Stimulated activated CD4-positive, alpha-beta T cell treated with anti-CD3 and anti-CD28 coated beads, Interleukin-4, amount 100 ng/mL, for 1 hour (primary cell): ENCODE data around the gene IVD.

Experiments used
- DNase-seq: peaks from one replicate; pipeline ENCODE4 v3.0.0-alpha.2; 2020

Gene IVD

DNA sequence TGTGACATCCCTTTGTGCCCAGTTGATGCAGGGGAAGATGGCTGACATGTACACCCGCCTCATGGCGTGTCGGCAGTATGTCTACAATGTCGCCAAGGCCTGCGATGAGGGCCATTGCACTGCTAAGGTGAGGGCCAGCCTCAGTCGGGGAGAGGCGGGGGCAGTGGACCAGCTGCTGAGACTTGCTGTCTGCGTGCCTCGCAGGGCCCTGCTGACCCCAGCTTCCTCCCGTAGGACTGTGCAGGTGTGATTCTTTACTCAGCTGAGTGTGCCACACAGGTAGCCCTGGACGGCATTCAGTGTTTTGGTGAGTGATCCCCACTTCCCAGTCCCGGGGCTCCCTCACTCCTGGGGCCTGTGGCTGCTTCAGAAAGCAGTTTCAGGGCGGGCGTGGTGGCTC, 10.5 kb downstream of the IVD start:
- DNase-seq: no peak

DNA sequence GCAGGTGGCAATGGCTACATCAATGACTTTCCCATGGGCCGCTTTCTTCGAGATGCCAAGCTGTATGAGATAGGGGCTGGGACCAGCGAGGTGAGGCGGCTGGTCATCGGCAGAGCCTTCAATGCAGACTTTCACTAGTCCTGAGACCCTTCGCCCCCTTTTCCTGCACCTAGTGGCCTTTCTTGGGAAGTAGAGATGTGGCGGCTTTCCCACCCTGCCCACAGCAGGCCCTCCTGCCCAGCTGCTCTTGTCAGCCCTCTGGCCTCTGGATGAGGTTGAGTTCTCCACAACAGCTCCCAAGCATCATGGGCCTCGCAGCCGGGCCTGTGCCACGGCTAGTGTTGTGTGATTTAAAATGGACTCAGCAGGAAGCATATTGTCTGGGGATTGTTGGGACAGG, 12.5 kb downstream of the IVD start:
- no peak for DNase-seq

DNA sequence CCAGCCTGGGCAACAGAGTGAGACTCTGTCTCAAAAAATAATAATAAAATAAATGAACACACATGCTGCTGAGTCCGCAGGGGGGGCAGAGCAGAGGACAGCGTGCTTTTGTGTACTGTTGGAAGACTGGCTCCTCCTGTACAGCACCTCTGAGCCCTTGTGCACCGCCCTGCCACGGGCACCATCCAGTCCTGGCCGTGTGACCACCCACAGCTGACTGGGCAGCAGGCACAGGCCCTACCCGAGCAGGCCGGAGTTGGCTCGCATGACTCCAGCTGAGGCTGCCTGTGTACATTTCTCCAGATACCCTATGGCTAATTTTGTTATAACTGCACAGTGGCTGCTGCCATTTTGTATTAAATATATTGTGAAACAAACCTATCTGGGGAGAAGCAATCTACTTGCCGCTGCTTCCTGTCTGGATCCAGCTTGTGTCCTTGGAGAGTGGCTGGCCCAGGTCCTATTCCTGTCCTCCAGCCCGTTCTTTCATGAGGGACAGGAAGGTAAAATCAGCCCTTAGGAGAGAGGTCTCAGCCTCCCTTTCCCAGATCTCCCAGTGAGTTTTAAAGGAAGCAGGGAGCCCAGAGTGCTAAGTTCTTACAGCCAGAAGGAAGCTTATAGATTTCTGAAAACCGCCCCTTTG, 14.6 kb downstream of the IVD start:
- DNase-seq: no peak

DNA sequence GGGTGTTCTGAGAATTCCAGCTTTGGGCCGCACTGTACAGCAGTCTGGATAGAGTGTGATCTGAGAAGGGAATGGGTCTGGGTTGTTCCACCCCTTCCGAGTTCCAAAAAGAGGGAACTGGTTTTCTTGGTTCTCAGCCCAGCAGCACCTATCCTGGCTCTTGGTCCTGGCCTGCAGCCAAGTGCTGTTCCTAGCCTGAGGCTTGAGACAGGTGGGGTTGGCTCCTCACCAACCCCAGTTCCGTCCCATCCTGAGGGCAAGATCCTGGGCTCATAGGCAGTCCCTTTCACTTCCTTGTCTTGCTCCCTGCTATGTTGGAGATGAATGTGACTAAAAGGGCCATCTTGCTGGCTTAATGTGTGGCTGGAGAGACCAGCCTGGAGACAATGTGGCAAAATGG, 15.2 kb downstream of the IVD start:
- DNase-seq: no peak

DNA sequence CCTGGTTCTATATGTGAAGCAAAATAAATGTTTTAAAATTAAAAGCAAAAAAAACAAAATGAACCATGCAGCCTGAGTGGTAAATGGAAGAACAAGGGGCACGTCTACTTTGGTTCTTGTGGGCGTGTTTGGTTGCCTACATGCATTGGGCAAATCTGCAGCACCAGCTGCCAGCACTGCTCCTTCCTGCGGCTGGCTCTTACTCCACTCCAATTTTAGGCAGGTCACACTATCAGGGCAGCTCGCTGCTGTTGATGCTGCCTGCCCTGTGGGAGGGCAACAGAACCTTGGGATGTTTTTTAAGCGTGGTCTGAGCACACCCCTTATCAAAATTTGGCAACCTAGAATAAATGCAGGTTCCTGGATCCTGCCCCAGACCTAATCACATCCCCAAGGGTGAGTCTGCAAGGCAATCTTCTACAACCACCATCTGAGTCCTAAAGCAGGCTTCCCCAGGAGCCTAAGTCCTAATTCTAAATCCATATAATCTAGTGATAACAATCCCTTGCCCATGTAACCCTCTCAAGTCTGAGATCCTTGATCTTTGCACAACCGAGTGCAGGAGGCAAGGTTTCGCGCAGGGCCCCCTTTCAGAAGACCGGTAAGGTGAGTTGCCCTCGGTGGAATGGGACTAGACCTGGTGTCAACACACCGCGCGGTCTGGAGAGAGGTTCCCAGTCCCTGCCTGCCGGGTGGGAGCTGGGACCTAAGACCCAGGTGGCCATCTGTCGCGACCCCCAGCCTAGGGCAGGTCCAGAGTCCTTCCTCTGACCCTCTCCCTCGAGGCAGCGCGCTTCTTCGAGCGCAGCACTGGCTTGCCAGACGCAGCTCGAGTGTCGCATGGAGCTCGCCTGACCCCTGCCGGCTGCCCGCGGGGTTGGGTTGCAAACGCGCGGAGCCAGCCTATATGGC, 15.9 kb downstream of the IVD start:
- DNase-seq: peak; percentile 86

DNA sequence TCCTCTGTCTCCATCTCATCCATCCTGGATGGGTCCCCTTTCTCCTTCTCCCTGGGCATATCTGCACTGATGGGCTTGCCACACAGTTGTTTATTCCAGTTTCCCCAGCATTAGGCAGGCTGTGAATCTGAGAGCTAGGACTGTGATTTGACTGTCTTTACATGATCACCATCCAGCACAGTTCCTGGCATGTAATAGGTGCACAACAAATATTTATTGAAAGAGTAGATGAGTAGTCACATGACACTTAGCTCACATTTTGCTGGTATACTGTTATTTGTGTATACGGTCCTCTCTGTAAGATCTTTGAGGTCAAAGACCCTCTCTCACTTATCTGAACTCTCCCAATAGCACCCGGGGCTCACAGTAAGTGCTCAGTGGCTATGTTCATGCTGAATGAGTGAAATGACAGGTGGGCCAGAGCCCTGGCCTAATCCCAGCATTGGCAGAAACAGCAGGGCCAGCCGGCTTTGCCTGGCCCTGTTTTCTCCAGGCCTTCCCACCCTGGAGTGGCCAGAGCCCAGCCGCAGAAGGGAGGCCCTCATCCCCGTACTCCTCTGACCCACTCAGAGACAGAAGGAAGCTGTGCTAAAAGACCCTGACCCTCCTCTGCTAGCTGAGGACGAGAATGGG, 19.0 kb downstream of the IVD start:
- no peak for DNase-seq

DNA sequence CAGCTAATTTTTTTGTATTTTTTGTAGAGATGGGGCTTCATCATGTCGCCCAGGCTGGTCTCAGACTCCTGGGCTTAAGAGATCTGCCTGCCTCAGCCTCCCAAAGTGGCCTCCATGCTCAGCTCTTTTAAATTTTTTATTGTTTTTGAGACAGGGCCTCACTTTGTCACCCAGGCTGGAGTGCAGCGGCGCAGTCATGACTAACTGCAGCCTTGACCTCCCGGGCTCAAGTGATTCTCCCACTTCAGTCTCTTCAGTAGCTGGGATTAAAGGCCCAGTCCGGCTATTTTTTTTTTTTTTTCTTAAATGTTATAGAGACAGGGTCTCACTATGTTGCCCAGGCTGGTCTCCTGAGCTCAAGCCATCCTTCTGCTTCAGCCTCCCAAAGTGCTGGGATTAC, 20.1 kb downstream of the IVD start:
- no peak for DNase-seq

DNA sequence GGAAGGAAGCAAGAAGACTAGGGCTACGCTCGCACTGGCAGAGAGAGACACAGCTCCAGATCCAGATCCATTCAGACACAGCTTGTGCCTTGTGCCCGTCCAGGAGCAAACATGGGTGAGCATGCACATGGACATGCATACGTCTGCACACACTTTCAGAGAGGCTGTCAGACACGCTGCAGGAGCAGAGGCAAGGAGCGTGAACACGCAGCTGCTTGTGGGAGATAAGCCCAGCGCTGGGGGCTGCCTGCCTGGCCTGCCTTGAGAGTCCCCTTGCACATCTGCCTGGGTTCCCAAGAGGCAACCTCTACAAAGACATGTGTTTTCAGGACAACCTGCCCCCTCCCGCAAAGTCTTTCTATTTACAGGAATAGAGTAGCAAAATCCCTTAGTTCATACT, 21.6 kb downstream of the IVD start:
- no peak for DNase-seq

DNA sequence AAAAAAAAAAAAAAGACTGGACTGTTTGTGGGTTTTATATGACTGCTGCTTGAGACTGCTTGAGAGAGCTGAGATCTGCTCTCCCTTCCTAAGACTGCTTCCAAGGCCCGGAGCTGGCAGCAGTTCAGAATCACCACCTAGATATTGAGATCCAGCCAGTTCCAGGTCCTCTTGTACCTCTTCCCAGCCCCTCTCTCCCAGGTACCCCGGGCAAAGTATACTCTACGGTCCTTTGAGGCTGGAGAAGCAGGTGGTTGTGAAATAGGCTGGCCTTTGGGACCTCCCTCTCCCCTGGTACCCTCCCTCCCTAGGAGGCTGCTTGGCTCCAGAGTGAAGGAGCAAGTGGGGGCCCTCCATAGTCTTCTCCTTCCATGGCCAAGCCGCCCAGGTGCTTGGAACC, 22.6 kb downstream of the IVD start:
- no peak for DNase-seq

DNA sequence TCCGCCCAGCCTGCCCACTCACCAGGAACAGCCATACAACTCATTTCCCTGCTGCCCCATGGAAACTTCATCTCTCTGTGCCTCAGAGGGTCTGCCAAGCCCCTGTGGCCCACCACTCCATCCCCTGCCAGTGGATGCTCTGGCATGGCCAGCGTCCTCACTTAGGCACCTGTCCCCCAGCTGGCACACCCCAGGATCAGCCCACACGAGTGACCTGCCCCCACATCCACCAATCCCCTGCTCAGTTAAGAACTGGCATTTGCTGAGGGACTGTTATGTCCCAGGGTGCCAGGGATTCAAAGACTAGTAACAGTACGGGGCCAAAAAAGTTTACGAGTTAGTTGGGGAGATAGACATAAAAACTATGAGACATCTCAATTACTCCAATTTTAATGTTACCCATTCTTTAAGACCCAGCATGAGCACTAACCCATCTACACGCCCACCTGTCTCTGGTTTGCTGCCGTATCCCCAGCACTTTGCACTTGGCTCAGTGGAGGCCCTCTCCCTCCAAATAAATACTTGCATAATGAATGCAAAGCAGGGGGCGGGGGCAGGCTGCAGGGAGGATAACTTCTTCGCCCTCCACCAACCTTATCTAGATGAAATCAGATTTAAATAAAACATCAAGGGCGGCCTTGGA, 23.6 kb downstream of the IVD start:
- DNase-seq: no peak

DNA sequence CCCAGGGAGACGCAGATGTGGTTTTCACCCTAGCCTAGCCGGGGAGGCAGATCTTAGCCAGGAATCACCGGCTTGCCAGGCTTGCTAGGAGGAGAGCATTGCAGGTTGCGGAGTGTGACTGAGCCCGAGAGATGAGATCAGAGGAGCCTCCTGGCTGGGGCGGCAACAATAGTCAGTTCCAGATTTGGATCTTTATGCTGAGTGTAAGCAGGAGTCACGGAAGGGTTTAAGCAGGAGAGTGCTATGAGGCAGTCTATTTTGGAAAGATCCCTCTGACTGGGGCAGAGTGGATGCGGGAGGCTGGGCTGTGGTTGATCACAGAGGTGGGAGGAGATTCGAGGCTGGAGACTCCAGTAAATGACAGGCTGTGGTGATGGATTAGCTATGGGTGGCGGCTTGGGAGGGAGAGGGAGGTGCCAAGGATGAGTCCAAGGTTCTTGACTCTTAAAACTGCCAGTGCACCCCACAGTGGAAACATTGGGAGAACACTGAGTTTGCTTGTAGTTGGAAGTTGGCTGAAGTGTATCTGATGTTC, 24.7 kb downstream of the IVD start:
- no peak for DNase-seq

DNA sequence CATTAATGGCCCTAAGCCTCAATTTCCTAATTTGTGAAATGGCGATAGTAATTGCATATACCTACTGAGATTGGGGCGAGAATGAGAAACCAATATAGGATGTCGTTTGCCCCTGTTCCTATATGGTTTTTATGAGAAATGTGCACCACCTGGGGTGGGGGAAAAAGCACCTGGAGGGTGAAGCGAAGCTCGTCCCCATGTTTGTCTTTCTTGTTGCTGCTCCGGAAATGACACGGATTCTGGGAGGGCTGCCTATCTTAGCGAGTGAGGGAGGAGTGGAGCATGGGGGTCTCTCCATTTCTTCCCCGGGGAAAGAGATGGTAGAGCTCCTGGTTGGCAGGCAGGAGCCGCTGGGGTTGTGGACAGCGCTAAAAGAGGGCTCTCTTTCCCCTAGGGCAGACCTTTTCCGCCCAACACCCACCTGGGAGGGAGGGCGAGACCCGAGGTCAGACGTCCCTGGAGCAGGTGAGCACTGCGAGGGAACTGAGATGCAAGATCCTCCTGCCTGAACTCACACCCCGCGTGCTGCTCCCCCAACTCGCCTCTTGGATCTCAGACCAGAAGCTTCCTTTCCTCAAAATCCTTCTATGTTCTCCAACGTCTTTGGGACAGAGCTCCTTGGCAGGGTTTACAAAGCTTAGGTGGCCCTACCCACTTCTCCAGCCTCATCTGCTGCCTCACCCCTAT, 29.6 kb downstream of the IVD start:
- DNase-seq: no peak

DNA sequence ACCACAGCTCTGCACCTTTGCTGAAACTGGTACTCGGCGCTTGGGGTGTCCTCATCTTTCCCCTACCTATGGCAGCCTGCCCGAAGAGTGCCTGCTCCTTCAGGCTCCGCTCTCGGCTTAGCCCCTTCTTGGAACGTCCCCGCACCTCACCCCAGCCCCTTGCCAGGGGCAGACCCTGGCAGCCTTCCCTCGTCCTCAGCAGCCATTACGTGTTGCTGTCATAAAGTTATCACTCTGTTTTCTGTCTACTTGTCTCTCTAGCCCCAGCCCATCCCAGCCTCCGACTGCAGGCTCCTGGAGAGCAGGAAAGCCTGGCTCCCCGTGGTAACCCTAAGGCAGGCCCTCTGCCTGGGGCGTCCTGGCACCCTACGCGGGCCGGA, 30.1 kb downstream of the IVD start:
- no peak for DNase-seq

DNA sequence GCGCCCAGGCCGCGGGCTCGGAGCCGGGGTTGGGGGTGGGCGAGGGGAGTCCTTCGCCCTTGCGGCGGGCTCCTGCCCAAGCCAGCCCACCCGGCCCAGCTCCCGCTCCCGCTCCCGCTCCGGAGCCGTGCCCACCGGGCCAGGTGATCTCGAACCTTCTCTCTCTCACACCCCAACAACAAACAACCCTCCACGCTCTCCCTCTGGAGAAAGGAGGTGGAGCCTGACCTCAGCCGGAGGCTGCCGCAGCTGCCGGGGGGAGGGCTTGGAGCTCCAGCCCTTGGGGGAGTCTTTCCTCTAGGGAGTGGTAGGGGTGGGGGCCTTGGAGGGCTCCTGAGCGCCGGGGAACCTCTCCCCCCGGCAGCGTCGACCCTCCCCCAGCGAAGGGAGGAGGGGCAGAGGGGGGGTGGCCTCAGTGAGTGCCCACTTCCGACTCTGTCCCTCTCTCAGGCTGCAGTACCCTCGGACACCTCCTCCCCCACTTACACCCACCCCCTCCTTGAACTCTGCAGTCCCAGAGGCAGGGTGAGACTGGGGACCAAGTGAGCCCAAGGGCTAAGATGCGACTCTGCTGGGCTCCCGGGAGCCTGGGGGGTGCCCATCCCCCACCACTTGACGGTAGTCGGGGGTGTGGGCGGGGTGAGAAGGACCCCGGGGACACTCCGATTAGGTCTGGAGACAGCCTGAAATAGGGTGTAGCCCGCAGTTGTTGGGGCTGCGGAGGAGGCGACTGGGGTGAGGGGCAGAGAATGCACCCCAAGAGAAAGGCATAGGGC, 30.7 kb downstream of the IVD start:
- DNase-seq: no peak

DNA sequence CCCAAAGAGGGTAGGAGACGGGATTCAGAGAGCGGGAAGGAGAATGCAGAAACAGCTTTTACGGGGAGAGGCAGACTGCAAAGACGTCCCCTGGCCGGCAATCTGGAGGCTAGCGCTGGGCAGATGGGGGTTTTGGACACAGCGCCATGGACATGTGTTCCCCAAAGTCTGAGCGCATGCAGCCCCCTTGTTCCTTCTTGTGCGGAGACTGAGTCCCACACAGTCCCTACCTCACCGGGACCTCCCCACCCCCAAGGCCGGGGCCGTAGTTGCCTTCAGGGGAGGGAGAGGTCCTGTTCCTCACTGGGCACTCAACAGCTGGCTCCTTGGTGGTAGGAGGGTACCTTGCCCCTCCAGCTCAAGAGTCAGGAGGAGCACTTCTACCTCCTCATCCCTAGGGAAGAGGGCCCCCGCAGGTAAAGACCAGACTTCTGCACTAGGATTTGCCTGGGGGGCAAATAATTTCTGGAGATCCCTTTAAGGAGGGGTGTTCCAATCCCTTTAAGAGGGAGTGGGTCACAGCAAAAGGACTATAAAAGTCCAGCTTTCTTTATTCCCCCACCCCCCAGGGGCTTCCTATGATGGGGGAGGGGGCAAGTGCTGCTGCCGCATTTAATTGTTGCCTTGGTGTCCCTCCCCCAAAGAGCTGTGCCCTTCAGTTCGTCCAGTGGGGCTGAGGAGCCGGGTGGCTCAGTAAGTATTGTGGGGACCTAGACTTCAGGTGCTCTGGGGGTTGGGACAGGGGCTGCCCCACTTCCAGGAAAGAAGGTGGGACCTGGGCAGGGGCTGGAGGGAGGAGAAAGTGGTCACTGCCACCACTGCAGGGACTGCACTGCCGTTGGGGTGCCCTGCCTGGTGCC, 31.5 kb downstream of the IVD start:
- DNase-seq: no peak

DNA sequence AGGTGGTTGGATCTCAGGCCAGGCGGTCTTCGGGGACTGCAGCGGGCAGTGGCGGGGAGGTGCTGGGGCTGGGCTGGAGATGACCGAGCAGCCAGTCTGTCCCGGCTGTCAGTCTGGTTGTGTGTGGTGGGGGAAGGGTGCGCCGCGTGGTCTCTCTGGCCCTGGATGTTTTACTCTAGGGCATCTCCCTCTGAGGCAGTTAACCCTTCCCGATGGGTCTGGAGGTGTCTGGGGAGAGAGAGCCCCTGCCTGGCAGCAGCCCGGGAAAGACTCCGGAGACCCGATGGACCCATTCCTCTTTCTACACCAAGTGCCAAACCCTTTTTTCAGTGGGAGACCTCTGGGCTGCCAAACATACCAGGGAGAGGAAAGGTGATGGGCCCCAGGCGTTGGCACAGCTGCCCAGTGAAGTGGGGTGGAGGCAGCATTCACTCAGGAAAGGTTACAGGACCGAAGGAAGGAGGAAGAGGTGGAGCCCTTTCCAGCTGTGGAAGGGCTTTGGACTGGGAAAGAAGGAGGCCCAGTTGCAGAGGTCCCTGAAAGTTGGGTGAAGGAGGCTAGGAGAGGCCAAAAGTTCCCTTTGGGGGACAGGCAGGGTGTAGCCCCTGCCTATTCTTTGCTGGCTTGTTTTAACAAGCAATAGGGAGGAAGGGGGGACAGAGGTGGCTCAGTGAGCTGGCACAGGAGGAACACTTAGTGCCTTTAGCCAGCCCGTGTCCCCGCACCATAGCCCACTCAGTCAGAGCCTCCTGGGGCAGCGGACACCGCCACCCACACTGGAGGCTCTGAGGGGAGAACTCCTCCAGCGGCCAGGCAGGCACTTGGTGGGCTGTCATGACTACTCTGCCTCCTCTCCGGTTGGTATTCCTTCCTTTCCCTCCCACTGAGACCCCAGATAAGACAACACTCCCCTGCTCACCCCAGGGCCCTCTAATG, 32.4 kb downstream of the IVD start:
- no peak for DNase-seq

DNA sequence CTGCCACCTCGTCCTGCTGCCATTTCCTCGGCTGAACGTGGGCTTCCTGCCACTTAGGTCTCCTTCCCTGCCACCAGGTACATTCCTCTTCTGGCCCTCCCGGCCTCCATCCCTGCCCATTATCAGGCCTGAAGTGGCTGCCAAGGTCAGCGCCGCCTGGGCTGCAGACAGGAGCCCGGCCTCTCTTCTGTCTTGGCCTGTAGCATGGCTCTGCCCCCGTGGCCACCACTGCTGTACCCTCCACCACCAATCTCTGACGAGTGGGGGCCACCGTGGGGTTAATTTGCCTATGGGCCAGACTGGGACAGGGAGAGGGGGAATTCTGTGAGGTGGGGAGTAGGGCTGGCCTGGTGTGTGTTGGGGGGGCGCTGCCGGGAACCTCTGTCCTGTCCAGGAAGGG, 33.1 kb downstream of the IVD start:
- DNase-seq: no peak

DNA sequence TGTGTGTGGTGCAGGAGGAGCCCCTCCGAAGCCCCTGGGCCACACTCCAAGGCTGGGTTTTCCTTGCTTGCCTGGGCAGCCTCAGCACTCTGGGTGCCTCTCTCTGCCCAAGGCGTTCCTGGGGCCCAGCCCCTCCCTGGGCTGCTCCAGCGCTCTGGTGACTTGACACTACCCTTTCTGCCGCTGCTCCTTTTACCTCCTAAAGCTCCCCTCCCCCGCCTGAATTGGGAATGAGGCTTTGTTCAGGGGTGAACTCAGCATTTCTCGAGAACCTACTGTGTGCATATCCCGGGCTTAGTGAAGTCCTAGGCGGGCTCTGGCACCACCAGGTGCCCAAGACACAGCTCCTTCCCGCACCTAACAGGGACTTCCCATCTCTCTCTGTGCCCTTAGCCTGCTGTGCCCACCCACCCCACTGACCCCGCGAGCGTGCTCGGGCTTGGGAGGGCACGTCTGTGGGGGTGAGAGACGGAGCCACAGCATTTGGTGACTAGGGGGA, 33.9 kb downstream of the IVD start:
- DNase-seq: no peak

DNA sequence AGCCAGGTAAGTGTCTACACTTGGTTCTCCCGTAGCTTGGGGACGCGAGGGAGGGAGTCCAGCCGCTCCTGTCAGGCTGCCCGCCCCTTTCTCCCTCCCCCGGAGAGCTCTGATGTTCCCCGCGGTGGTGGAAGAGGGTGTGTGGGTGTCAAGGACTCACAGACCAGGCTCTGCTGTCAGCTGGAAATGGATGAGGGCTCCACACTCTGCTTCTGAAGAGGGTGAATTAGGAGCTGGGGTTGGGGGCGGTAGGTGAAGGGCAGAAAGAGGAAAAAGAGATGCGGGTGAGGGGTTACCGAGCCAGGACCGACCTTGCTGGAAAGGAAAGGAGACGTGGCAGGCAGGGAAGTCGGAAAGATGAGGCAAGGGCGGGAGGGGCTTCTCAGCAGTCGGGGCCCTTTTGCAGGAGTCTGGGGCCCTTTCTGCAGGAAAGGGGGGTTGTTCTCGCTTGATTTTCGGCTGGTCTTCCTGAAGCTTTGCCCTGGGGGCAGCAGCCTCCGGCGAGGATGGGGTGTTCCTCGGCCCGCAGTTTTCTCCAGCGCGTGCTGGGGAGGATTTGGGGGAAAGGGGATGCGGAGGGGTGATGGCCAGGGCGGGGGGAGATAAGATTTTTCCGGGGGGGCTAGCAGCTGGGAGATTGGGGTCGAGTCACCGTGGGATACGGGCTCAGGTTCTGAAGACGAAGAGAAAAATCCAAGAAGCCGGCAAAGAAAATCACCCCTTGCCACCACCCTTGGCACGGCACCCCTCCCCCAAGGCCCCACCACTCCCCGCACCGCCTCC, 34.6 kb downstream of the IVD start:
- DNase-seq: peak; percentile 34
